Measurements from ENCODE around the gene UBAP1. TPM values are rescaled to one million over a fixed set of nuclear protein-coding genes. Genes with fewer than 3 reads are reported as not detected.
"Not testable (repeated sequence)": the region's sequence is repeated elsewhere in the genome, so short reads cannot be mapped to it uniquely, and the experiment has no call there.

The UBAP1 gene
- total RNA-seq, 2 experiments from 2014 or later: 36.3 to 36.5 TPM

- POLR2A ChIA-PET; H3K4me1 Mint-ChIP-seq; H3K36me3 Mint-ChIP-seq; H3K9me3 Mint-ChIP-seq; H3K4me3 Mint-ChIP-seq; H3K27me3 Mint-ChIP-seq; DNase-seq; ATAC-seq (ENCODE audit: low read depth); H3K27ac Mint-ChIP-seq: not testable (repeated sequence)
These were observed 94.7 kb downstream of the UBAP1 start for GRCh38 chr9:34273588-34273987.

- peaks cover 7% of the 10 kb centered on the region for H3K4me1 Mint-ChIP-seq
- POLR2A ChIA-PET: no interaction called here
- H3K4me3 Mint-ChIP-seq: no peak overlapping the region
- no peaks in the 10 kb centered on the region for H3K27me3 Mint-ChIP-seq
- H3K27ac Mint-ChIP-seq: no peak overlapping the region
- no peaks in the 10 kb centered on the region for H3K9me3 Mint-ChIP-seq
- peaks cover 12% of the 10 kb centered on the region for H3K36me3 Mint-ChIP-seq
- DNase-seq: no peak
- ATAC-seq (ENCODE audit: low read depth): no peak
These were observed 97.0 kb downstream of the UBAP1 start for GRCh38 chr9:34275811-34276210.

DNA sequence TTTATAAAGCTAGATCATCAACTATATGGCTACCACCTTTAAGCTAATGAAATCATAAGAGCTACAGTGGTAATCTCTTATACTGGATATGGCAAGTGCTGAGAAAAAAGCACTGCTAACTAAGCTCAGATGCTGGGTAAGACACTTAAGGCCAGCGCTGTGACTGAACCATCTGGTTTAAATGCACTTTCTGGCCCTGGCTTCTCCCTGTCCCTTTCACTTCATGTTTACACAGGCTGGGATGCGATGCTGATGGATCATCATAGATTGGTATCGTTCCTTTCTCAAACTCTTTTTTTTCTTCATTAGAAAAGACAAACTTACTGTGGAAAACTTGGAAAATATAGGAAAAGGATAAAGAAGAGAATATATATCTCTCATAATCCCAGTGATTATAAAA is 97.9 kb downstream of the UBAP1 start:
- H3K4me1 Mint-ChIP-seq: peaks cover 7% of the 10 kb centered on the region
- DNase-seq (no peak), ATAC-seq (ENCODE audit: low read depth) (no peak)
- H3K4me3 Mint-ChIP-seq: no peak overlapping the region
- POLR2A ChIA-PET: interaction anchor here (0.6 kb wide), 1 partner anchor 73 kb away, joined by 3 read pairs; no protein-coding TSS in a partner anchor
- no peaks in the 10 kb centered on the region for H3K9me3 Mint-ChIP-seq
- no peaks in the 10 kb centered on the region for H3K27me3 Mint-ChIP-seq
- H3K36me3 Mint-ChIP-seq: peaks cover 11% of the 10 kb centered on the region
- no peak overlapping the region for H3K27ac Mint-ChIP-seq

- H3K27me3 Mint-ChIP-seq: no peaks in the 10 kb centered on the region
- ATAC-seq (ENCODE audit: low read depth): no peak
- peaks cover 17% of the 10 kb centered on the region for H3K36me3 Mint-ChIP-seq
- no peaks in the 10 kb centered on the region for H3K9me3 Mint-ChIP-seq
- POLR2A ChIA-PET: no interaction called here
- H3K27ac Mint-ChIP-seq: no peak overlapping the region
- peaks cover 7% of the 10 kb centered on the region for H3K4me1 Mint-ChIP-seq
- H3K4me3 Mint-ChIP-seq: no peak overlapping the region
- no peak for DNase-seq
These were observed 100.6 kb downstream of the UBAP1 start for GRCh38 chr9:34279411-34279810.

- DNase-seq (no peak), ATAC-seq (ENCODE audit: low read depth) (no peak)
- Mint-ChIP-seq H3K27ac (no peak overlapping the region), H3K36me3 (peaks cover 22% of the 10 kb centered on the region), H3K9me3 (no peaks in the 10 kb centered on the region), H3K27me3 (no peaks in the 10 kb centered on the region), H3K4me3 (no peak overlapping the region), H3K4me1 (peaks cover 6% of the 10 kb centered on the region)
- POLR2A ChIA-PET: no interaction called here
These were observed 103.3 kb downstream of the UBAP1 start for GRCh38 chr9:34282096-34282495.

DNA sequence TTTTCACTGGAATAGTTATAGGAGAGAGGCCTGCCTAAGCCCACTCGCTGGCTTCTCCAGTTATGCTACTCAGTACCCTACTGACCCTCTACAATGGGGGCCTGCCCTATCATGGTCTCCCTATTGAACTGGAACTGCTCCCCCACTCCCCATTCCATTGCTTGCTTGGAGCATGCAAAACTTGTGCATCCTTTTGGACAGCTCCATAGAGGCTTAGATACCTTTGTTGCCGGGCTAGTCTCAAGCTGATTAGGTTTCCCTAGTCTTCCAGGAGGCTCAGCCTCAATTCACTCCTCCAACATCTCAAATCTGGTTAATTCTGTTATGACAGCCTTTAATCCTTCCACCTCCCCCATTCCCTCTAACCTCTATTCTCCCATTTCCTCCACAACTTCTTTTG is 110.3 kb downstream of the UBAP1 start:
- Mint-ChIP-seq H3K27ac (no peak overlapping the region), H3K4me3 (no peak overlapping the region), H3K36me3 (peaks cover 11% of the 10 kb centered on the region), H3K9me3 (no peaks in the 10 kb centered on the region), H3K27me3 (no peaks in the 10 kb centered on the region), H3K4me1 (peaks cover 2% of the 10 kb centered on the region)
- no peak for ATAC-seq (ENCODE audit: low read depth)
- POLR2A ChIA-PET: interaction anchor here (0.5 kb wide), 1 partner anchor 297 kb away, joined by 3 read pairs; no protein-coding TSS in a partner anchor
- DNase-seq: no peak

DNA sequence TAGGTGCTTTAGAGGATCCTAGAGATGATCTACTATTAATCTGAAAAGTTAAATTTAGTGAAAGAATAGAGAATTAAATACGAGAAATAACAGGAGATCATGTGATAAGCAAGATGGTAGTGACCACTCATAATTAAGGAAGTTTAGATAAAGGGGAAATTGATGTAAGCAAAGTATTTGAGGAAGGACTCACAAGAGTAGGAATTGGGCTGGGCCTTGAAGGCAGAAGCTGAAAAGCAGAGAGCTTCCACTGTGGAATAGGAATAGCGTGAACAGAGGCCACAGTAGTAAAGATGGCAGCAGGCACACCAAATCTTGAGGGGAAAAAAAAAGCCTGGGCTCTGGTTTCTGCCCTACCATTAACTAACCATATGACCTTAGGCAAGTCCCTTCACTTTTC is 112.2 kb downstream of the UBAP1 start:
- Mint-ChIP-seq H3K36me3 (peaks cover 11% of the 10 kb centered on the region), H3K4me1 (peaks cover 2% of the 10 kb centered on the region), H3K27ac (no peak overlapping the region), H3K4me3 (no peak overlapping the region), H3K9me3 (no peaks in the 10 kb centered on the region), H3K27me3 (no peaks in the 10 kb centered on the region)
- DNase-seq (no peak), ATAC-seq (ENCODE audit: low read depth) (no peak)
- POLR2A ChIA-PET: interaction anchor here (0.5 kb wide), 1 partner anchor 10 kb away, joined by 6 read pairs; no protein-coding TSS in a partner anchor

GRCh38 chr9:34291423-34291822 is 112.6 kb downstream of the UBAP1 start:
- H3K36me3 Mint-ChIP-seq: peaks cover 7% of the 10 kb centered on the region
- H3K4me1 Mint-ChIP-seq: peaks cover 2% of the 10 kb centered on the region
- no peak overlapping the region for H3K4me3 Mint-ChIP-seq
- POLR2A ChIA-PET: interaction anchor here (0.5 kb wide), 1 partner anchor 10 kb away, joined by 6 read pairs; no protein-coding TSS in a partner anchor
- no peaks in the 10 kb centered on the region for H3K27me3 Mint-ChIP-seq
- no peaks in the 10 kb centered on the region for H3K9me3 Mint-ChIP-seq
- ATAC-seq (ENCODE audit: low read depth) (no peak), DNase-seq (no peak)
- H3K27ac Mint-ChIP-seq: no peak overlapping the region

DNA sequence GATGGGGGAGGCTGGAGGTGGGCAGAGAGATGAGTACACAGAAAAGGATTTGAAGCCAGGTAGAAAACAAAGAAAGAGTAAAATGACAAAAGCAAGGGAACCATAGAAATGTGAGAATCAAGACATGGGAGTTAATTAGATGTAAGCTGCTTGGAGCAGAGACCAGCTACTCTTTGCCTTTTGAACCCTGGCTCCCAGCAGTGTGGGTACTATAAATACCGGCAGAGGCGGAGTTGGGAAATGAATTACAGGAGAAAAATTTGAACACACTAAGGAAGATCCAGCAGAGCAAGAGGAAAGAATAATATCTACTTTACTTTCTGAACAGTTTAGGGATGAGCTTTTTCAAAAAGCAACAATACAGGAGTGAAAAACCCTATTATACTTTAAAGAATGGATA is 113.7 kb downstream of the UBAP1 start:
- Mint-ChIP-seq H3K9me3 (no peaks in the 10 kb centered on the region), H3K36me3 (peaks cover 4% of the 10 kb centered on the region), H3K4me3 (no peak overlapping the region), H3K27me3 (no peaks in the 10 kb centered on the region), H3K4me1 (peaks cover 2% of the 10 kb centered on the region), H3K27ac (no peak overlapping the region)
- DNase-seq: no peak
- no peak for ATAC-seq (ENCODE audit: low read depth)
- POLR2A ChIA-PET: no interaction called here

DNA sequence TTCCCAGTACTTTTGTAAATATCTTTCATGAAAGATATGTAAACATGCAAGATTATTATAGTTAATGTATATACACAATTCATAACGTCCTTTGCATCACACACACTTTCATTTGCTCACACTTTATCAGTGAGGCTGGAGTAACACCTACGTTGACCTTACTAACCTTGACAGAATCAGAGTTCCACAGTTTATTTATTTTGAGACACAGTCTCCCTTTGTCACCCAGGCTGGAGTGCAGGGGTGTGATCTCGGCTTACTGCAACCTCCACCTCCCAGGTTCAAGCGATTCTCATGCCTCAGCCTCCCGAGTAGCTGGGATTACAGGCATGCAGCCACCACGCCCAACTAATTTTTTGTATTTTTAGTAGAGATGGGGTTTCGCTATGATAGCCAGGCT is 122.2 kb downstream of the UBAP1 start:
- H3K27me3 Mint-ChIP-seq; DNase-seq; H3K4me1 Mint-ChIP-seq; H3K27ac Mint-ChIP-seq; H3K9me3 Mint-ChIP-seq; H3K36me3 Mint-ChIP-seq; ATAC-seq (ENCODE audit: low read depth); H3K4me3 Mint-ChIP-seq: not testable (repeated sequence)
- POLR2A ChIA-PET: interaction anchor here (0.7 kb wide), 1 partner anchor 10 kb away, joined by 6 read pairs; no protein-coding TSS in a partner anchor

Other genes with a start within 250 kb of the UBAP1 start
- 10 to 100 TPM; 42.9 to 48.8 TPM for gene UBAP2, start 130.2 kb upstream of the UBAP1 start, total RNA-seq
- 10 to 100 TPM; 35.8 to 41.6 TPM for gene DCAF12, start 52.3 kb upstream of the UBAP1 start, total RNA-seq
- 1 to 10 TPM; 6.6 to 7.5 TPM for gene KIF24, start 150.2 kb downstream of the UBAP1 start, total RNA-seq
- 10 to 100 TPM; 22.8 to 26.3 TPM for gene NUDT2, start 150.5 kb downstream of the UBAP1 start, total RNA-seq
- 1 to 10 TPM; 4.7 to 5.5 TPM for gene MYORG, start 197.9 kb downstream of the UBAP1 start, total RNA-seq